ENCODE data around the gene NTSR1.

The NTSR1 gene

GRCh38 chr20:62737271-62737811 is 28.7 kb downstream of the NTSR1 start:
- in situ Hi-C loops (cut with HindIII; ENCODE audit: low sequenced_read_pairs), result loop anchor here (5.0 kb wide), 1 partner anchor 70 kb away; no protein-coding TSS in a partner anchor

- in situ Hi-C loops (cut with HindIII; ENCODE audit: low sequenced_read_pairs), result loop anchor here (5.0 kb wide), 1 partner anchor 71 kb away; no protein-coding TSS in a partner anchor
Observed at GRCh38 chr20:62738025-62738881, 29.6 kb downstream of the NTSR1 start.

GRCh38 chr20:62739067-62739466 is 30.4 kb downstream of the NTSR1 start:
- in situ Hi-C loops (cut with HindIII; ENCODE audit: low sequenced_read_pairs), result loop anchor here (5.0 kb wide), 1 partner anchor 72 kb away; no protein-coding TSS in a partner anchor

GRCh38 chr20:62739581-62740285 is 31.1 kb downstream of the NTSR1 start:
- in situ Hi-C loops (cut with HindIII; ENCODE audit: low sequenced_read_pairs), result loop anchor here (5.0 kb wide), 1 partner anchor 72 kb away; no protein-coding TSS in a partner anchor

GRCh38 chr20:62740286-62741141 is 31.9 kb downstream of the NTSR1 start:
- in situ Hi-C loops (cut with HindIII; ENCODE audit: low sequenced_read_pairs), result no loop called here

GRCh38 chr20:62741191-62741691 is 32.6 kb downstream of the NTSR1 start:
- in situ Hi-C loops (cut with HindIII; ENCODE audit: low sequenced_read_pairs), result no loop called here

- in situ Hi-C loops (cut with HindIII; ENCODE audit: low sequenced_read_pairs), result no loop called here
Observed at GRCh38 chr20:62741701-62742491, 33.3 kb downstream of the NTSR1 start.

GRCh38 chr20:62742550-62742949 is 33.9 kb downstream of the NTSR1 start:
- in situ Hi-C loops (cut with HindIII; ENCODE audit: low sequenced_read_pairs), result no loop called here

GRCh38 chr20:62742979-62743776 is 34.5 kb downstream of the NTSR1 start:
- in situ Hi-C loops (cut with HindIII; ENCODE audit: low sequenced_read_pairs), result no loop called here

- in situ Hi-C loops (cut with HindIII; ENCODE audit: low sequenced_read_pairs), result no loop called here
Observed at GRCh38 chr20:62743777-62744317, 35.2 kb downstream of the NTSR1 start.

- in situ Hi-C loops (cut with HindIII; ENCODE audit: low sequenced_read_pairs), result no loop called here
Observed at GRCh38 chr20:62744741-62745191, 36.1 kb downstream of the NTSR1 start.

GRCh38 chr20:62745279-62745951 is 36.8 kb downstream of the NTSR1 start:
- in situ Hi-C loops (cut with HindIII; ENCODE audit: low sequenced_read_pairs), result no loop called here

- in situ Hi-C loops (cut with HindIII; ENCODE audit: low sequenced_read_pairs), result no loop called here
Observed at GRCh38 chr20:62745952-62746288, 37.3 kb downstream of the NTSR1 start.

GRCh38 chr20:62748311-62748710 is 39.7 kb downstream of the NTSR1 start:
- in situ Hi-C loops (cut with HindIII; ENCODE audit: low sequenced_read_pairs), result no loop called here

GRCh38 chr20:62749851-62750445 is 41.3 kb downstream of the NTSR1 start:
- in situ Hi-C loops (cut with HindIII; ENCODE audit: low sequenced_read_pairs), result no loop called here

GRCh38 chr20:62751551-62752150 is 43.0 kb downstream of the NTSR1 start:
- in situ Hi-C loops (cut with HindIII; ENCODE audit: low sequenced_read_pairs), result no loop called here

- in situ Hi-C loops (cut with HindIII; ENCODE audit: low sequenced_read_pairs), result no loop called here
Observed at GRCh38 chr20:62752181-62752670, 43.6 kb downstream of the NTSR1 start.
